PFSK-1 (cell line): Measurements from ENCODE around the gene ANXA2.

ENCODE experiments used
- POLR2AphosphoS5 ChIP-seq: IDR thresholded peaks from 2 replicates; pipeline ENCODE4 v1.6.1; 2012; ENCODE audit warnings: low read depth, mild to moderate bottlenecking, control low read depth, low read length, moderate library complexity
- SIN3A ChIP-seq: IDR thresholded peaks from 2 replicates; pipeline ENCODE4 v1.6.1; 2012; ENCODE audit warnings: mild to moderate bottlenecking, low read length, moderate library complexity, borderline replicate concordance; ENCODE audit not compliant: insufficient read depth
- TF ChIP-seq, protein P1 (sequence below), 2 experiments: IDR thresholded peaks; 2 replicates each; pipeline versions ENCODE4 v1.6.1 to v1.8.0; 2011 to 2012; ENCODE audit warnings: low read depth in 2 of 2, low read length in 2 of 2, control low read depth in 1 of 2, inconsistent platforms in 1 of 2, mild to moderate bottlenecking in 1 of 2, moderate library complexity in 1 of 2; ENCODE audit not compliant: insufficient read depth in 1 of 2

- TF ChIP-seq SIN3A (no peak), POLR2AphosphoS5 (no peak)
- TF ChIP-seq, protein P1, sequence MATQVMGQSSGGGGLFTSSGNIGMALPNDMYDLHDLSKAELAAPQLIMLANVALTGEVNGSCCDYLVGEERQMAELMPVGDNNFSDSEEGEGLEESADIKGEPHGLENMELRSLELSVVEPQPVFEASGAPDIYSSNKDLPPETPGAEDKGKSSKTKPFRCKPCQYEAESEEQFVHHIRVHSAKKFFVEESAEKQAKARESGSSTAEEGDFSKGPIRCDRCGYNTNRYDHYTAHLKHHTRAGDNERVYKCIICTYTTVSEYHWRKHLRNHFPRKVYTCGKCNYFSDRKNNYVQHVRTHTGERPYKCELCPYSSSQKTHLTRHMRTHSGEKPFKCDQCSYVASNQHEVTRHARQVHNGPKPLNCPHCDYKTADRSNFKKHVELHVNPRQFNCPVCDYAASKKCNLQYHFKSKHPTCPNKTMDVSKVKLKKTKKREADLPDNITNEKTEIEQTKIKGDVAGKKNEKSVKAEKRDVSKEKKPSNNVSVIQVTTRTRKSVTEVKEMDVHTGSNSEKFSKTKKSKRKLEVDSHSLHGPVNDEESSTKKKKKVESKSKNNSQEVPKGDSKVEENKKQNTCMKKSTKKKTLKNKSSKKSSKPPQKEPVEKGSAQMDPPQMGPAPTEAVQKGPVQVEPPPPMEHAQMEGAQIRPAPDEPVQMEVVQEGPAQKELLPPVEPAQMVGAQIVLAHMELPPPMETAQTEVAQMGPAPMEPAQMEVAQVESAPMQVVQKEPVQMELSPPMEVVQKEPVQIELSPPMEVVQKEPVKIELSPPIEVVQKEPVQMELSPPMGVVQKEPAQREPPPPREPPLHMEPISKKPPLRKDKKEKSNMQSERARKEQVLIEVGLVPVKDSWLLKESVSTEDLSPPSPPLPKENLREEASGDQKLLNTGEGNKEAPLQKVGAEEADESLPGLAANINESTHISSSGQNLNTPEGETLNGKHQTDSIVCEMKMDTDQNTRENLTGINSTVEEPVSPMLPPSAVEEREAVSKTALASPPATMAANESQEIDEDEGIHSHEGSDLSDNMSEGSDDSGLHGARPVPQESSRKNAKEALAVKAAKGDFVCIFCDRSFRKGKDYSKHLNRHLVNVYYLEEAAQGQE (IDR thresholded peaks at IDR 0.05; ENCODE audit: insufficient read depth in 1 of 2, low read depth in 2 of 2, low read length in 2 of 2): no peak
Observed at GRCh38 chr15:60352525-60352924, 45.3 kb downstream of the ANXA2 start.
